Stomach (tissue), 4 donors: ENCODE data around the gene XIAP.

Experiments used
- CTCF ChIP-seq, 7 experiments: fragments of 450-650 bp in 4 of 7; fragments of 200-600 bp in 3 of 7; sonication (generic) in 3 of 7; IDR thresholded peaks; one replicate each; pipeline ENCODE4 v1.5.1; 2016 to 2019; ENCODE audit warnings: antibody characterized with exemption in 7 of 7, control low read depth in 2 of 7, mild to moderate bottlenecking in 1 of 7
- EP300 ChIP-seq: sonication (generic); formaldehyde crosslinking; IDR thresholded peaks from one replicate; pipeline ENCODE4 v1.6.1; 2017; ENCODE audit warnings: antibody characterized with exemption
- POLR2A ChIP-seq, 4 donors: fragments of 450-650 bp; IDR thresholded peaks; one replicate each; pipeline ENCODE4 v1.6.1; 2016; ENCODE audit warnings: antibody characterized with exemption in 4 of 4, control low read depth in 2 of 4, mild to moderate bottlenecking in 1 of 4, moderate library complexity in 1 of 4
- POLR2AphosphoS5 ChIP-seq, 3 donors: sonication (generic); formaldehyde crosslinking; IDR thresholded peaks; one replicate each; pipeline ENCODE4 v1.6.1; 2016; ENCODE audit warnings: antibody characterized with exemption in 3 of 3

GRCh38 chrX:123846577-123847038 is 13.2 kb upstream of the XIAP start:
- TF ChIP-seq CTCF (IDR thresholded peaks at IDR 0.05) (no peak), POLR2A (IDR thresholded peaks at IDR 0.05) (no peak), EP300 (no peak), POLR2AphosphoS5 (IDR thresholded peaks at IDR 0.05) (no peak)
